PC-9 (cell line): Measurements from ENCODE around the gene MYO18A.

Experiments
- CTCF ChIP-seq: fragments of 200-600 bp; sonication (generic); conservative IDR thresholded peaks from 2 replicates; pipeline ENCODE4 v1.6.1; 2017; ENCODE audit warnings: mixed run types, antibody characterized with exemption, mild to moderate bottlenecking, moderate library complexity
- EZH2 ChIP-seq: fragments of 200-600 bp; sonication (generic); IDR thresholded peaks from 2 replicates; pipeline ENCODE4 v1.8.0; 2017; ENCODE audit warnings: antibody characterized with exemption, low read depth

GRCh38 chr17:29080323-29080722 is 99.9 kb downstream of the MYO18A start:
- TF ChIP-seq CTCF, result no peak
- TF ChIP-seq EZH2, result no peak
